HK-2 (cell line): Measurements from ENCODE around the gene CHST13.

Experiments used
- DNase-seq: peaks from one replicate; pipeline ENCODE4 v3.0.0-alpha.2; 2018; ENCODE audit not compliant: unreplicated experiment

Gene CHST13

DNA sequence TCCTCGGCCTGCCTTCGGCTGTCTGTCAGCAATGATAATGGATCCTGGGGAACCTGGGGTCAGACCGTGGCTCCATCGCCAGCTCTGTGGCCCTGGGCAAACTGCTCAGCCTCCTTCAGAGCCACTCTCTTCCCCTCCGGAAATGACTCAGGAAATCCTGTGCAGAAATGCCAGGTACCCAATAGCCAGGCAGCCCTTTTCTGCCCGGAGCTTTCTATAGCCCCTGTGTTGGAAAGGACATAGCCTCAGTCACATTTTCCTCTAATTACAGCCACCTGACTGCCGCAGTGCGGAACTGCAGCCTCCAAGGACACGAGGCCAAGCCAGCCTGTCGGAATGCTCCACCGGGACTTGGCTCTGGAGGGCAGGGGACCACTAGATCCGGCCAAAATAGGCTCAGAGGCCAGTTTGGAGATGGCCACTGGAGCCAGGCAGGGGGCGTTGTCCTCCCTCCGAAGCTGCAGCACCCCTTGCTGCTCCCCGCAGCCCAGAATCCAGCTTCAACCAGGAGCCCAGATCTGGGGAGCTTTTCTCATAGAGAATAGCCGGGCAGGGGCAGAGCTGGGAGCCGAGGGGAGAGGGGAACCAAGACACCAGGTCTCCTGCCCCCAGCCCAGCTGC, 36.7 kb upstream of the CHST13 start:
- no peak for DNase-seq

DNA sequence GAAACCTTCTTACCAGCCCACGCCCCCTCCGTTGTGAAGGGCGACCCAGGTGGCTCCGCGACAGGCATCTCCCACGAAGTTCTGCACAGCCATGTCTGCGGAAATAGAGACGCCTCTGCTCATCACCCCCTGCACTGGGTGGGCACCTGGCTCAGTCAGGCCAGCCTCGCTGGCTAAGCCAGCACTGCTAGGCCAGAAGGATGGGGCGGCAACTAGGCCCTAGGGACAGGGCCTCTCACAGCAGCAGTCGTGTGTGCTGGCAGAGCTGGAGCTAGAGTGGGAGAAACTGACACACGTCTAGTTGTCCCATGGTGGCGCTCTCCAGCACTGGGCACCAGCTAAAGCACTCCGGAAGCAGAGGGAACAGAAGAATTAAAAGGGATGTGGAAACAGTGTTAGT, 35.8 kb upstream of the CHST13 start:
- DNase-seq = no peak

- no peak for DNase-seq
Observed at GRCh38 chr3:126488886-126489569, 34.9 kb upstream of the CHST13 start.

GRCh38 chr3:126490619-126491018, 33.3 kb upstream of the CHST13 start:
- DNase-seq = no peak

DNA sequence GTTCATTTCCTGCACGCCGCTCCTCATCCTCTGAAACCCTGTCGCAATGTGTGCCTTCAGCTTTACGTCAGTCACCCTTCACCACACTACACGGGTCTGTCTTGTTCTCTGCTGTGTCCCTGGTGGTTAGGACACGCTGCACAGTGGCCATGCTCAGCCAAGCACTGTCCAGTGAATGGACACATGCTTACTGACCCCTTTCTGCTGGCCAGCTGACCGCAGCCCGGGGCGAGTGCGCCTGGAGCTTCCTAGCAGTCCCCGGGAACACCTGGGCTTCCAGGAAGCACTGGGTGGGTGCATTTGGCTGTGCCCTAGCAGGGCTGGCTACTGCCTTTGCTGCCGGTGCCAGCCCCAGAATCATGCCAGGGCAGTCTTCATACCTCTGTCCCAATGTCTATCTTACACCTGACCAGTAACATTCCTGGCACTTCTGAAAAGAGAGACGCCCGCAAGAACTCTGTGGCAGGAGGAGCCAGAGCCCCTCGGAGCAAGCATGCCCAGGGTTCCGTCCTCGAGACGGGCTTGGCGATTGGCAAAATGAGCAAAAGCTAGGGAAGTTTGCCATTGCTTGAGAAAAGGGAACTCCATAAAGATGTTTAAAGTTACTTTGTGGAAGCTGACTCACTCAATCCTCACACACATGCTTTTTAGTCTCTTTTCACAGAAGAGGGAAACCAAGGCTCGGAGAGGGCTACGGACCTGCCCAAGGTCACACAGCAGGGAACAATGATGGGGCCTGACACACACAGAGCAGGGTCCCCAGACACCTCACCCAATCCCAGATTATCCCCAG, 32.5 kb upstream of the CHST13 start:
- DNase-seq = no peak

- no peak for DNase-seq
Observed at GRCh38 chr3:126493051-126493450, 30.9 kb upstream of the CHST13 start.

GRCh38 chr3:126493739-126494138, 30.2 kb upstream of the CHST13 start:
- DNase-seq = no peak

GRCh38 chr3:126494204-126494969, 29.6 kb upstream of the CHST13 start:
- no peak for DNase-seq

- no peak for DNase-seq
Observed at GRCh38 chr3:126494970-126495230, 29.1 kb upstream of the CHST13 start.

DNA sequence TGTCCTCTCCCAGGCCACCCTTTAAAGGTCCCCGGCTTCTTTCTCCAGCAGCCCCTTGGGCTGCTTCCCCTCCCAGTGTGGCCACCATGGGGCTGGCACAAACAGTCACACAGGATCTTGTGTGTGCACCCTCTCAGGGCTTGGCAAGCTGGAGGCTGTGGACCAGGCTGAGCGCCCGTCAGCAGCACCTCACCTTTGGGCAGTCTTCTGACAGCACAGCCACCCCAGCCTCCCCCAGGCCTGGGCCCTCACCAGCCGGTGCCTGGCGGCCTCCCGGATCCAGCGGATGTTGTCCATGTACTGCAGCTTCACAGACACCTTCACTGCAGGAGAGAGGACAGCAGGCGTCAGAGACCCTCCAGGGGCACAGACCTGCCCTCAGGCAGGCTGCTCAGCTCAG, 28.2 kb upstream of the CHST13 start:
- no peak for DNase-seq

DNA sequence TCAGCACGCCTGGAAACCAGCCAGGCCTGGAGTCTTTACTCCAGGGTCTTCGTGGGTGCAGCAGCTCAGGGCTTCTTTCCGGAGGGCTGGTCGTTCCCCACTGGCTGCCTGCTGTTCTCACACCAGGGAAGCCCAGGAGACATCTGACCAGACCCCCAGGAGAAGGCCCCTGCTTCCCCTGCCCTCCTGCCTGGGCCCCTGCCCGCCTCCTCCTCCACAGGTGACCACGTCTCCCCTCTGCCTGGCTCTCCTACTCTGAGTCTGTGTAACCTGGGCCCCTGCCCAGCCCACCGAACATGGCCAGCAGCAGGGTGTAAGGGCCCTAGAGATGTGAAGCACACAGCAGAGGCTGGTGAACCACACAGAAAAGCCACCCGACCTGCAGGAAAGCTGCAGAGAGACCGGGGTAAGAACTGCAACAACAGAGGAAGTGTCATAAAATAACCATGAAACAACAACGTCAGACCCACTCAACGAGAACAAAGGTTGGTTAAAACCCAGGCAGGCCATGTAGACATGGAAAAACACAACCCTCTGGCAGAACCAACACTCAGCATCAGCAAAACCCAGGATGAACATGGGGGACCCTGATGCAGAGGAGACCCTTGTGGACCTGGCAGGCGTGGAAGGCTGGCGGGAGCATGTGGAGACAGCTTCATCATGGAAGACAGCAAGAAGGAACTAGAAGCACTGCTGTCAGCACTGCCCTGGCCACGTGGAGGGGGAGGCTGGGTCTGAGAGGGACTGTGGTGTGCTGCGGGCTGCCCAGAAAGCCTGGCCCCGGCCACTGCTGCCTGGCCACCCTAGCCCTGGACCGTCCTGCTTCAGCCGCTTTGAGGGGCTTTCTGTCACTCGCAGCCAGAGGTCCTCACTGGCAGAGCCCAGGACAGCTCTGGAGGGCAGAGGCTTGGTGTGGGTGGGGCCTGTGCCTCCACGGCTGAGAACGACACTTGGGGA, 26.8 kb upstream of the CHST13 start:
- DNase-seq = no peak

DNA sequence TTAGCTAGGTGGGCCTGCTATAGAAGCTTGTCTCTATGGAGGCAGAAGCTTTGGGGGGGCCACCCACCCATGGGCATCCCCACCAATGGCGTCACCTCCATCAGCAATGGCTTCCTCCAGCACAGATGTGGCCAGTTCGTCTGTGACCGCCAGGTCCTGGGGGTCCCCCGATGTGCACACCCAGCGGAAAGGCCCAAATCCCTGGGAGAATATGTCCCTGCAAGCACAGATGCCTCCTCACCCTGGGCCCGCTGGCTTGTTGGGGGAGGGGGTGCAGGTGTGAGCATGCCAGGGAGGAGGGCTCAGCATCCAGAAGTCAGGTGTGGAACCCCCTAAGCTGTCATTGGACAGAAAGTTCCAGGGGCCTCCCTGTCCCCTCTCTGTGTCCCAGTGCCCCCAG, 26.0 kb upstream of the CHST13 start:
- DNase-seq = no peak

- DNase-seq = no peak
Observed at GRCh38 chr3:126498461-126498860, 25.5 kb upstream of the CHST13 start.

- no peak for DNase-seq
Observed at GRCh38 chr3:126498929-126499328, 25.0 kb upstream of the CHST13 start.

DNA sequence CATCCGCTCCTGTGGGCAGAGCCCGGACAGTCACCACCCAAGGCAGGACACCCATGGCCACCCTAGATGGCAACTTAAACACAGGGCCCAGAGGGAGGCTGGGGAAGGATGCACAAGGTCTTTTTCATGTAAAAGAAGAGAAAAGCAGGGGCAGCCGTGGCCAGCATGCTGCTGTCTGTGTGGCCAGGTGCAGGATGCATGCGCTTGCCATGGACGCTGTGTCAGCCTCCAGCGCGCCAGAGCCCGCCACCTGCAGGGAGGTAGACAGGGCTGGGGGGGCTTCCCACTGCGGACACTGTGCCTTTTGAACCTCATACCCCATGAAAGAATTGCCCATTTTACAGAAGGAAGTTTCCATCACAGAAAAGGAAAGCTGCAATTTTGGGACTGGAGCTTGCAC, 24.6 kb upstream of the CHST13 start:
- no peak for DNase-seq

DNA sequence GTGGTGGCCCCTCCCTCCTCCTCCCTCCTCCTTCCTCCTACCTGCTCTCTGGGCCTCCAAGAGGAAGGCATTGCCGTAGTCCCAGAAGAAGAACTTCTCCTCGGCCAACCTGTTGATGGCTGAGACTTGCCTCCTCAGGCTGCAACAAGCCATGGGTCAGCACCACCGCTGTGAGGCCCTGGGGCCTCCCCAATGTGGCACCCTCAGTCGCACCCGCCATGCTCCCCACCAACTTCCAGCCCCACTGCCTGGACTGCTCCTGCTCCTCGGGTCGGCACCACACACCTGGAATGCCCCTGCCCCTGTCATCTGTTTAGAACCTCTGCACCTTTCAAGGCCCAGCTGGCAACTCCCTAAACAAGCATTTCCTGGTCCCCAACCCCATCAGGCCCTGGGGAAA, 23.9 kb upstream of the CHST13 start:
- DNase-seq = no peak

GRCh38 chr3:126501054-126501453, 22.9 kb upstream of the CHST13 start:
- DNase-seq = no peak

DNA sequence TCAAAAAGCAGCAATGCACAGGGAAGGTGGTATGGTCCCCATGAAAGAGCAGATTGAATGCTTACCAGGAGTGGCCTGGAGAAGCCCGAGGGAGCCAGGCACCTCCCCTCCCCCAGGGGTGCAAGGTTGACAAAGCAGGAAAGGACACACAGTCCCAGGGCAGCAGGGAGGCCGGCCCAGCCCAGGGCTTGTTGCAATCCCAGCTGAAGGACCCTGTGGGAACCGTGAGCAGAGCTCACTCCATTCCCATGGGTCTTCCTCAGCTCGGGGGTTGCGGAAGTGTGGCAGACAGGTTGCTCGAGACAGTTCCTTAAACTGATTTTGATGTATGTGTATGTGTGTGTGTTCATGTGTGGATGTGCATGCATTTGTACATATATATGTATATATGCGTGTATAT, 22.2 kb upstream of the CHST13 start:
- no peak for DNase-seq

DNA sequence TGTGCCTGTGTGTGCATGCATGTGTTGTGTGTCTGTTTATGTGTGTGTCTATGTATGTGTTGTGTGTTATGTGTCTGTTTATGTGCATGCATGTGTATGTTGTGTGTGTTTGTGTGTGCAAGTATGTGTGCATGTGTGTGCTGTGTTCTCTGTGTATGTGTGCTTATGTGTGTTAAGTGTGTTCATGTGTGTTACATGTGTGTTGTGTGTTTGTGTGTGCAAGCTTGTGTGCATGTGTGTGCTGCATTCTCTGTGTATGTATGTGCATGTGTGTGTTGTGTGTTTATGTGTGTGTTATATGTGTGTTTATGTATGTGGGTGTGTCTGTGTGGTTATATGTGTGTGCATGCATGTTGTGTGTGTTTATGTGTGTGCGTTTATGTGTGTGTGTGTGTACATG, 21.3 kb upstream of the CHST13 start:
- no peak for DNase-seq

- no peak for DNase-seq
Observed at GRCh38 chr3:126503701-126504100, 20.3 kb upstream of the CHST13 start.

GRCh38 chr3:126507886-126508285, 16.1 kb upstream of the CHST13 start:
- no peak for DNase-seq
